Subcutaneous adipose tissue (tissue), 4 donors: ENCODE measurements around the gene LSG1. TPM values are rescaled to one million over a fixed set of nuclear protein-coding genes. Genes with fewer than 3 reads are reported as not detected.

ENCODE experiments used
- CTCF ChIP-seq: fragments of 450-650 bp; IDR thresholded peaks from one replicate; pipeline ENCODE4 v1.5.1; 2016; ENCODE audit warnings: low read depth, mild to moderate bottlenecking, control low read depth, antibody characterized with exemption, moderate library complexity
- total RNA-seq, 4 donors: library from RNA; depleted of rRNA; stranded (reverse); fragments of >200 nt; gene quantifications; one replicate each; pipeline ENCODE4 v1.1.0, GENCODE V29; 2016

Gene LSG1
- total RNA-seq, 4 donors from 2014 or later = 27.5 to 49.9 (median 38.9) TPM

DNA sequence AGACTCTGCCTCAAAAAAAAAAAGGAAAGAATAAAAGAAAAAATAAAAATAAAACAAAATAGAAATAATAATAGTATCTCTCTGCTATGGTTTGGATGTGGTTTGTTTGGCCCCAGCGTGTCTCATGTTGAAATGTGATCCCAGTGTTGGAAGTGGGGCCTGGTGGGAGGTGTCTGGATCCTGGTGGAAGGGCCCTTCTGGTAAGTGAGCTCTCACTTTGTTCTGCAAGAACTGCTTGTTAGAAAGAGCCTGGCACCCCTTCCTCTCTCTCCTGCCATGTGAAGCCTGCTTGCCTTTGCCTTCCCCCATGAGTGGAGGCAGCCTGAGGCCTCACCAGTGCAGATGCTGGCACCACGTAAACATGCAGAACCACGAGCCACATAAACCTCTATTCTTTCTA is 65.0 kb downstream of the LSG1 start:
- no peak for TF ChIP-seq CTCF

GRCh38 chr3:194606163-194606562 is 65.8 kb downstream of the LSG1 start:
- TF ChIP-seq CTCF = no peak

- no peak for TF ChIP-seq CTCF
These were observed 67.2 kb downstream of the LSG1 start for GRCh38 chr3:194604837-194605236.

DNA sequence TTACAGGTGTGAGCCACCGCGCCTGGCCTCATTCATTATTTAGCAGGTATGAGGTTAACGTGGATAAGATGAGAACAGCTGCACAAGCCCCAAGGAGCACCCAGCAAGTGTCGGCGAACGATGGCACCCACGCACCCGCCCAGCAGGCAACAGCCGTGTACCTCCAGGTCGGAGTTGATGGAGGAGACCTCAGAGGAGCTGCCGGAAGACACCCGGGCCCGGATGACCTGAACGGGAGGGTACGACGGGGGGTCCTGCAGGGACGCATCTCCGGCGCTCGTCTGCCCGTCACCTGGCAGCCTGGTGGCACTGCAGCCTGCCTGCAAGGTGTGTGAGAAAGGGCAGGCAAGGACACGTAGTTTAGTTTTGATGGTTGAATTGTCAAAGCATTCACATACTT is 67.9 kb downstream of the LSG1 start:
- no peak for TF ChIP-seq CTCF

DNA sequence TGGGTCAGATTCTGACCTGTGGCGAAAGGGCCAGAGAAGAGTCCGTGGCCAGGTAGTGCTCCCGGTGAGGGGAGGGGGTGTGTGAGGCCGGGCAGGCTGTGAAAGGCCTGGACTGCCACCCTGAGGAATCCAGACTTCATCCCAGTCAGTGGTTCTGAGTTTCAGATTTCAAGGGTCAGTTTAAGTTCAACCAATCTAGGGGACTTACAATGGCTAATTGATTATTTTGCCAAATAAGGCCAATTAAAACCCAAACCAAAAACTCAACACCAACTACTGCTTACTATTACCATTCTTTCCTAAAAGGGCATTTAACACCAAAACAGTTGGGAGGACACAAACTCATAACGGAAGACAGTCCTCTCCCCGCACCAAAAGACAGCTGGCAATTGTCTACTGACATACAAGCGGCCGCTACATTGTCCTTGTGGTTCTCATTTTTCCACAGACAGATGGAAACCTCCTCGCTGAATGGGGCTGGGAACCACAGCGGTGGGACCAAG is 69.3 kb downstream of the LSG1 start:
- no peak for TF ChIP-seq CTCF

DNA sequence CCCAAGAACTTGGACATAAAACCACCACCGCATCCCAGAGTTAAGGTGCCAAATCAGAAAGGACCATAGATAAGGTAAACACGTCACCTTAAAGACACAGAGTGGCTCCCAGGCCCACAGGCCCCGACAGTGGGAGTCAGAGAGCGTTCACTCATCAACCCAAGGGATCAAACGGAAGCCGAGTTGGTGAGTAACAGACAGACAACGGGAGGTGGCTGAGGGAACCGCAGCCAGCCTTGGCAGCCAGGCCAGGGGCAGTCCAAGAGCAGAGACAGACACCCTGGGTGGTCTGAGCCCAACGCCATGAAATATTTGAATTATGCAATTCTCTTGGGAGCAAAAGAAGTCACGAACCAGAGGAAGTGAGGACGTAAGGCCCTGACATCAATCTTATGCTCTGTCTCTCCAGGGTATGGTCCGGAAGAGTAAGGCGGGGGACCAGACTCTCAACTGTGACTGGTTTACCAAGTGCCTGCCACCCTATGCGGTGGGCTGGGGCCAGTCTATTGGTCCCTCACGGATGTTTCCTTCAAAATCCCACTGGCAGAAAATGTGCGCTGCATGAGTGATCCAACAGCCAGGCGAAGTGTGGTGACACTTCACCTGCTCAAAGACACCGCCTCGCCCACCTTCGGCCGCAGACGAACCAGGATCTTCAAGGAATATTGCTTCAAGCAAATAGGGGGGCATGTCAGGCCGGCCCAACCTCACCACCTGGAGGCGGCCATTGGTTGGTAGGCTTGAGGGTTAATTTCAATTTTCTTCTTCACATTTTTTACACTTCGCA is 73.0 kb downstream of the LSG1 start:
- no peak for TF ChIP-seq CTCF

DNA sequence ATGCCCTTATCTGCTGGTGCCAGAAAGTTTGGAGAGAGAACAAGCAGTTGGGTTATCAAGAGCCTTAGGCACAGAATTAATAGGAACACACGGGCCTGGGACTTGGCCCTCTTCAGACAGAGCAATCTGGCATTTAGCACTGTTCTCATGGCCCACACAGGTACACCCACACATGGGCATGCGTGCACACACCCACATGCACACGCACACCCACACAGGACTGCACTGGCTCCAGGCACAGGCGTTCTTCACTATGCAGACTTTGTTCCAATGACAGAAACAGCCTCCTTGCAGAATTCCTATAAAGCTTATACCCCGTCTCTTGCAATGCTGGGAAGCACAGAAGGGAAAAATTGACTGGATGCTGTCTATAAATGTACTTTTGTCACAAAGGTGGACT is 75.1 kb downstream of the LSG1 start:
- no peak for TF ChIP-seq CTCF
